Fibroblast of lung (primary cell): ENCODE data around the gene RTN4RL2.

Experiments
- CTCF ChIP-seq, 2 donors: IDR thresholded peaks in 1 of 2; conservative IDR thresholded peaks in 1 of 2; 1 replicate in 1 of 2; 2 replicates in 1 of 2; pipeline ENCODE4 v1.5.1; 2011 to 2012; ENCODE audit warnings: low read length in 2 of 2, control low read depth in 1 of 2, inconsistent platforms in 1 of 2, low read depth in 1 of 2, mild to moderate bottlenecking in 1 of 2
- EZH2 ChIP-seq: IDR thresholded peaks from 2 replicates; pipeline ENCODE4 v1.5.1; 2012; ENCODE audit warnings: low read length, control low read depth, mild to moderate bottlenecking; ENCODE audit errors: missing control alignments

GRCh38 chr11:57477507-57478189 is 17.3 kb downstream of the RTN4RL2 start:
- TF ChIP-seq CTCF (conservative IDR thresholded peaks at IDR 0.05 in 1 of 2, IDR thresholded peaks at IDR 0.05 in 1 of 2; ENCODE audit: low read depth in 1 of 2, low read length in 2 of 2) = no peak
- TF ChIP-seq EZH2 = no peak
